ENCODE measurements around the gene ATP11C.
"Not testable (repeated sequence)": the region's sequence is repeated elsewhere in the genome, so short reads cannot be mapped to it uniquely, and the experiment has no call there.

ATP11C gene

GRCh38 chrX:139924069-139924695 is 8.7 kb downstream of the ATP11C start:
- DNase-seq, result no peak

- DNase-seq, result not testable (repeated sequence)
These were observed 11.7 kb downstream of the ATP11C start for GRCh38 chrX:139921142-139921541.

DNA sequence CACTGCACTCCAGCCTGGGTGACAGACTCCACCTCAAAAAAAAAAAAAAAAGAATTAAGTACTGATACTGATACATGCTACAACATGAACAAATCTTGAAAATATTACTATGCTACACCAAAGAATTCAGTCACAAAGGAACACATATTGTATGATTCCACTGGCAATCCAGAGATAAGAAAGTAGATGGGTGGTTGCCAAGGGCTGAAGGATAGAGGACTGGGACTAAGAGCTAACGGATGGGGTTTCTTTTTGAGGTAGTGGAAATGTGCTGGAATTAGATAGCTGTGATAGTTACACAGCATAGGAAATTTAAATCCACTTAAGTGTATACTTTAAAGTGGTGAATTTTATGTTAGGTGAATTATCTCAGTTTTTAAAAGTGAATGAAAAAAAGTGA is 12.5 kb downstream of the ATP11C start:
- no peak for DNase-seq

DNA sequence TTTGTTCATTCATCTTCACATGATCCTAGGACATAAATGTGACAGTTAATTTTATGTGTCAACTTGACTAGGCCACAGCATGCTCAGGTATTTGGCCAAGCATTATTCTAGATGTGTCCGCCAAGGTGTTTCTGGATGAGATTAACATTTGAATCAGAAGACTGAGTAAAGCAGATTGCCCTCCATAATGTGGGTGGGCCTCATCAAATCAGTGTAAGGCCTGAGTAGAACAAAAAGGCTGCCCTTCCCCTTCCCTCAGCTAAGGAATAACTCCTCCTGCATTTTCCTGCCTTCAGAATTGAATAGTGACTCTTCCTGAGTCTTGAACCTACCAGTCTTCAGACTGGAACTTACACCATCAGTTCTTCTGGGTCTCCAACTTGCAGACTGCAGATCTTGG is 18.4 kb downstream of the ATP11C start:
- DNase-seq, result no peak

DNA sequence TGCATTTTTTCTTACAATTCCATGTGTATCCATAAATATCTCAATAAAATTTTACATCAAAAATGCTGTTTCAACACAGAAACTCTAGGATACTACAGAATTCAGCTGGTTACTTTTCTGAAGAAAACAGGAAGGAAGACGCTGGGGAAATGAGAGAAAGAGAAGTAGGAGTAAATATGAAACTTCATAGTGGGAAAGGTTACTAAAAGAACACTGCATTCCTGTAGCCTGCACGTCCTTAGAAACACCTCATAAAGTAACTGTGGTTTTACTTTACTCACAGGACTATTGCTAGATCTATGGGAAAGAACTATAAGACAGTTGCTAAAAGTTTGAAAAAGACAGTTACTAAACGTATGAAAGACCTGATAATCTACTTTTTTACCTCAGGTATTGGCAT is 23.1 kb downstream of the ATP11C start:
- DNase-seq, result no peak

DNA sequence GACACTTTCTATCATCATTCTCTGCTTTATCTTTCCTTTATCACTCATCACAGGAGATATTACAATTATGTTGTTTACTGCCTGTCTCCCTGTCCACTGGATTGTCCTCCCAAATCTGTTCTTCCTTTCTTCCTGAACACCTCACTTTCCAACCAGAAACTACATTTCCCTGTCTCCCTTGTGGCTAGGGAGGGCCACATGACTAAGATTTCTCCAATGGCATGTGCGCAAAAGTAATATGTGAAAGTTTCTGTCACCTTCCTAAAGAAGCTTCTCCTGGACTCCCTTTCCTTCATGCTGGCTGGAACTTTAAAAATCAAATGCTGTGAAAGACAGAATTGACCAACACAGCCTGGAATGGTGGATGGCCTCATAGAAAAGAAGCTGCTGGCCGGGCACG is 25.8 kb downstream of the ATP11C start:
- no peak for DNase-seq

DNA sequence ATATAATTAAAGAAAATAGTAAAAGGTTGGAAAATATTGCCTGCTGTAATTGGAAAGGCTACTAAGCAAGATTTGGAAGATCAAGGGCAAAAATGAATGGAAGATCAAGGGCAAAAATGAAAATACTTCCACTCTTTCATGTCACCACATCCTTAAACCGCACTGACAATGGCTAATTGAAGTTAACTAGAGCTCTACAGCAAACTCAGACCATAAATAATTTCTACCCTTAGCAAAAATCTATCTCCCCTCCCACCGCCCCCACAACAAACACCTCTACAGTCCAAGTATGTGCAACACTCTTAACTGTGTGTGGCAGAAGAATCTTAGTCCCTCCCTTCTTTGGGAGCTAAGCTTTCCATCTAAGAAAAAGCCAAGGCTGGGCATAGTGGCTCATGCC is 27.1 kb downstream of the ATP11C start:
- no peak for DNase-seq

- no peak for DNase-seq
These were observed 27.8 kb downstream of the ATP11C start for GRCh38 chrX:139905051-139905450.

DNA sequence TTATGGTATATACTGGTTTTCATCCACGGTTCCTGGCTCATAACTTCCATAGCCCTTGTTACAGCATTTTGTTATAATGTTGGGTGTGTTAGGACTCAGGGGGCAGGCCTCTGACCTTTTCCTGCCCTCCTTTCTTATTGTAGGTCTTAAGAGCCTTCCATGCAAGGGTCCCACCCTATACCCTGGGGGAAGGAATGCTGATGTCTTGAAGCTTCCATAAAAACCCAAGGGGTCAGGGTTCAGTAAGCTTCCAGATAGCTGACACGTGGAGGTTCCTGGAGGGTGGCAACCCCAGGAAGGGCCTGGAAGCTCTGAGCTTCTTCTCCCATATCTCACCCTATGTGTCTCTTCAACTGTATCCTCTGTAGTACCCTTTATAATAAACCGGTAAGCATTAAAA is 29.6 kb downstream of the ATP11C start:
- DNase-seq, result no peak

GRCh38 chrX:139902559-139902958 is 30.3 kb downstream of the ATP11C start:
- DNase-seq, result no peak

- DNase-seq, result no peak
These were observed 34.5 kb downstream of the ATP11C start for GRCh38 chrX:139898334-139898733.

DNA sequence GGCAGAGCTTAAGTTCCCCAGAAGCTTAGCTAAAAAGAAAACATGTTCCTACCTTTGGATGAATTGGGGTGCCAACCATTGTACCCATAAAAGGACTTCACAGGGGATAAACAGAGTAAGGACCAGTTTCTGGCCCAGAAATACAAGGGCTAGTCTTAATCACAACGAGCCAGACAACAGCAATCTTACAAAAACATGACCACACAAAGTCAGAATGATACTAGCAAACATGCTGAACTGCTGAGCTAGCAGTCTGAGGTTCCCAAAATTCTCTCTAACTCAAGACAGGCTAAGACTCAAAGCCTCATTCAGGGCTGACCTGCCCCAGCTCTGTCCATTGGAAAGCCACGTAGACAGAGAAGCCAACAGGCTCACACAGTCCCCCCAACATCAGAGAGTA is 40.3 kb downstream of the ATP11C start:
- no peak for DNase-seq

DNA sequence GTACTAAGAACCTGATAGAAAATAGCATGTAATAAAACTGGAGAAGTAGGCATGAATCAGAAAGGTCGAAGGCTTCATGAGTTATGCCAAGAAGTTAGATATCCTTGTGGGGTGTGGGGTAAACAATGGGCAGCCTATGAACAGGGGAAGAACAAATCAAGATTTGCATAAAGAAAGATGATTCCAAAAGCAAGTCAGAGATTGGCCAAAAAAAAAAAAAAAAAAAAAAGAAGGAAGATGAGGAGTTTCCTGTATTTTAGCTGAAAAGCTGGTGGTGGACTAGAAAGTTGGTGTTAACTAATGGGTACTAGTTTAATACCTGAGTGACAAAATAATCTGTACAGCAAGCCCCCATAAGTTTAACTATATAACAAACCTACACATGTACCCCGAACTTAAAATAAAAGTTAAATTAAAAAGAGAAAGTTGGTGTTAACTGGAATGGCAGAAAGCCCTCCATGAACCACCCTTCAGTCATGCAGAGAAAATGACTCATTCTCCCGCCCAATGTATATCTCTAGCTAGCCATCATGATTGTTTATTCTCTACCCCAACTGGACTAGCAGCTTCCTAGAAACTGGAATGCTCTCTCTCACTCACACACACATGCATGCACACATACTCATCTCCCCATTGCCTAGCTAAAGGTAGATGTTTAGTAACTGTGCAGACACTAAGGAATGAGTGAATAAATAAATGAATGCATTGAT is 41.7 kb downstream of the ATP11C start:
- no peak for DNase-seq

DNA sequence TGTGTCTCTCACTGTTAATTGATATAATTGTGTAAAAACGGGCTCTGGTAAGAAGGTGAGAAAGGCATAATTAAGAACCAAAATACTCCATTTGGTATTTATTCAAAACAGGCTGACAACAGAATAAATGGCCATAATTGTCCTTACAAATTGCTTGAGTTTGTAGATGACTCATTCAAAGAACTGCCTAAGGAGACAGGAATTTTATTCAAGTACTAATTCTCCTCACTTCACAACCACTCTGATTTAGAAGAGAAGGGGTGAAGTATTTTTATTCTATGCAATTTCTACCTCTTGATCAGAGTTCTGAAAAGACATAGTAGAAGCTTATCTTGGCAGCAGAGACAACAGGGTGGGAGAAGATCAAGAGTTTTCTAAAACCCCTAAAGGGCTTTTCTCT is 43.1 kb downstream of the ATP11C start:
- DNase-seq, result no peak

DNA sequence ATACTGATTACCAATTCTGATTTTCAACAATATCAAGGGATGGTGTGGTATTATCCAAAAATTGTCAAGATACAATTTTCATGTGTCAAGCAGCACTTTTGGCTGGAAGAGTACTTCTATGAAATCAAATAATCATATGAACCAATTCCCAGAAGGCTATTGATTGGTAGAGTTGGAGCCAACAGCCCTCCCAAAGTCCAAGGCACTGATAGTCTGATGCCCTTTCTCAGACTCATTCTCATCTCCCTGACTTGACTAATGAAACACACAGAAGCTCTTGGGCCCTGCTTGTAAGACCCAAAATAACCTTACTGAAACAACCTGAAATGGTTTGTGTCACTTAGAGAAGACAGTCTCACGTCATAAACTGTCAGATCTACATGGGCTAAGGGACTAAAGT is 48.9 kb downstream of the ATP11C start:
- DNase-seq, result no peak

DNA sequence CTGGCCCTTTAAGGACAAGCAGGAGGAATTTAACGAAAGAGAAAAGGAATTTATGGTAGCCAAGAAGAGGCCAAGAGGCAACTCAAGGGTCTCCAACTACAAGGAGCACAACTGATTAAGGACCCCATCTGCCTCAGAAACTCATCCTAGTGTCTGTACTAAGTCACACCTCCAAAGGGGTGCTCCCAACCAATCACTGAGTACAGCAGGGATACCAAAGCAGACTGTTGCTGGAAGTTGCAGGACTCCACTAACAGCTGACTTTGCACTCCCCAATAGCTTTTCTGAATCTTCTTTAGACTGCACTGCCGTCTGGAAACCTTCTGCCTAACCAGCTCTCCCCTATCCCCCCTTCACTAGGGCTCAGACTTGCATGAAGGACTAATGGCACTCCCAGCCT is 50.6 kb downstream of the ATP11C start:
- DNase-seq, result no peak

DNA sequence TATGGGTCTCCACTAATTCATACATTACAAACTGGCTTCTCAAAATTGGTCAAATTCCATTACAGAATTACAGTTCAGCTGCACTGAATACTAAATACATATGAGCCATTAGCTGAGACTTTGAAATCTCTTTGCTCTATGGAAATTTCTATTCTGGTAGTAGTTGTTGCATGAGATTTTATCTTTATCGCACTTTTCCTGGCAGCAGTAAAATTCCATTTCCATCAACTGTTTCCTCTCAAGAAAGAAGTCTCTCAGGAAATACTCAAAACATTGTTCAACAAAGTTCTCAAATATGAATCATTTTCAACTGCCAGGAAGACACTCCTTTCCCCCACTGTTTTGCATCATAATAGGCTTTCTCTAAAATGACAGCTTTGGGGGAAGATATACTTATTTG is 51.3 kb downstream of the ATP11C start:
- no peak for DNase-seq

GRCh38 chrX:139881130-139881529 is 51.7 kb downstream of the ATP11C start:
- no peak for DNase-seq

GRCh38 chrX:139877710-139878414 is 55.0 kb downstream of the ATP11C start:
- no peak for DNase-seq

GRCh38 chrX:139875841-139876240 is 57.0 kb downstream of the ATP11C start:
- DNase-seq, result no peak

- DNase-seq, result no peak
These were observed 63.1 kb downstream of the ATP11C start for GRCh38 chrX:139869796-139870195.

- no peak for DNase-seq
These were observed 68.2 kb downstream of the ATP11C start for GRCh38 chrX:139864640-139865039.

GRCh38 chrX:139862208-139862607 is 70.6 kb downstream of the ATP11C start:
- no peak for DNase-seq

GRCh38 chrX:139856826-139857225 is 76.0 kb downstream of the ATP11C start:
- not testable (repeated sequence) for DNase-seq
